A549 (cell line): ENCODE data around the gene IL1B. TPM values are rescaled to one million over a fixed set of nuclear protein-coding genes. Genes with fewer than 3 reads are reported as not detected.

Experiments used
- ATAC-seq, 2 experiments: fragments of 200-7000 bp in 1 of 2; fragments of >200 bp in 1 of 2; cut with Nextera tagmentation in 1 of 2; cut with Tn5 transposase in 1 of 2; 3 replicates each; pipeline versions ENCODE4 v1.8.0 to v1.9.1; 2018 to 2020; ENCODE audit warnings: mild to moderate bottlenecking in 1 of 2, moderate library complexity in 1 of 2
- CTCF ChIA-PET: fragments of 300-600 bp; sonication (Branson Sonifier 250); formaldehyde crosslinking; extraction: SDS; loops from one replicate; lab custom pipeline; 2021; ENCODE audit warnings: antibody characterized with exemption, inconsistent platforms; lab: Yijun Ruan, JAX
- POLR2A ChIA-PET: fragments of 350-600 bp; formaldehyde crosslinking; extraction: SDS; loops from one replicate; lab custom pipeline; 2021; ENCODE audit warnings: antibody characterized with exemption, inconsistent platforms; lab: Yijun Ruan, JAX
- DNase-seq, 2 experiments: peaks; one replicate each; pipeline versions ENCODE4 v3.0.0 to v3.0.0-alpha.2; 2011 to 2016; ENCODE audit warnings: low read depth in 1 of 2, low spot score in 1 of 2
- FAIRE-seq: peaks from 2 replicates; lab custom pipeline; 2011; peaks lifted over from hg19 to GRCh38; lab: Jason Lieb, UNC
- H3K27ac ChIP-seq, 2 experiments: fragments of >200 bp; sonication (Bioruptor Twin); formaldehyde crosslinking; 3 replicates each; pipeline ENCODE4 v1.5.1; 2016 to 2017
- H3K4me1 ChIP-seq: fragments of >200 bp; sonication (Bioruptor Twin); formaldehyde crosslinking; 3 replicates; pipeline ENCODE4 v1.6.1; 2016
- H3K4me2 ChIP-seq: fragments of >200 bp; sonication (Bioruptor Twin); formaldehyde crosslinking; 3 replicates; pipeline ENCODE4 v1.6.1; 2016
- H3K4me3 ChIP-seq: fragments of >200 bp; sonication (Bioruptor Twin); formaldehyde crosslinking; 3 replicates; pipeline ENCODE4 v1.5.1; 2016
- H3K9me3 ChIP-seq: fragments of >200 bp; sonication (Bioruptor Twin); formaldehyde crosslinking; 3 replicates; pipeline ENCODE4 v1.6.1; 2016
- CBX2 ChIP-seq: fragments of 200-600 bp; sonication (generic); IDR thresholded peaks from 2 replicates; pipeline ENCODE4 v1.6.1; 2016; ENCODE audit warnings: low read depth, mild to moderate bottlenecking, borderline replicate concordance
- CEBPB ChIP-seq, 2 experiments: fragments of >200 bp in 1 of 2; sonication (Bioruptor Twin) in 1 of 2; formaldehyde crosslinking in 1 of 2; IDR thresholded peaks; 2 replicates each; pipeline ENCODE4 v1.6.1; 2012 to 2016
- EHMT2 ChIP-seq: fragments of 200-600 bp; sonication (generic); IDR thresholded peaks from 2 replicates; pipeline ENCODE4 v1.6.1; 2016; ENCODE audit warnings: antibody characterized with exemption, low read depth, mild to moderate bottlenecking, moderate library complexity
- ESRRA ChIP-seq: fragments of 150-350 bp; IDR thresholded peaks from 2 replicates; pipeline ENCODE4 v1.6.1; 2014; ENCODE audit warnings: mild to moderate bottlenecking, low read length, borderline replicate concordance
- FOSL2 ChIP-seq, 2 experiments: fragments of 450-650 bp in 1 of 2; fragments of >200 bp in 1 of 2; sonication (Bioruptor Twin) in 1 of 2; formaldehyde crosslinking; IDR thresholded peaks; 2 replicates each; pipeline versions ENCODE4 v1.5.0 to v1.6.1; 2016 to 2020; ENCODE audit warnings: mild to moderate bottlenecking in 1 of 2, moderate library complexity in 1 of 2
- GATA3 ChIP-seq: IDR thresholded peaks from 2 replicates; pipeline ENCODE4 v1.6.1; 2012; ENCODE audit warnings: borderline replicate concordance
- HEYL ChIP-seq: fragments of 250-450 bp; sonication (Bioruptor Pico); IDR thresholded peaks from 2 replicates; pipeline ENCODE4 v1.8.0; 2021; ENCODE audit warnings: mild to moderate bottlenecking, moderate library complexity
- HOXB5 ChIP-seq: fragments of 250-450 bp; sonication (Bioruptor Pico); IDR thresholded peaks from 2 replicates; pipeline ENCODE4 v1.5.0; 2020; ENCODE audit warnings: mild to moderate bottlenecking, moderate library complexity
- JUN ChIP-seq, 2 experiments: fragments of >200 bp; sonication (Bioruptor Twin); formaldehyde crosslinking; IDR thresholded peaks; 2 replicates in 1 of 2; 3 replicates in 1 of 2; pipeline ENCODE4 v1.6.1; 2016 to 2017
- KDM1A ChIP-seq: fragments of 200-600 bp; sonication (generic); IDR thresholded peaks from 2 replicates; pipeline ENCODE4 v1.6.1; 2016; ENCODE audit warnings: low read depth, mild to moderate bottlenecking
- MAFK ChIP-seq: fragments of 450-650 bp; IDR thresholded peaks from 2 replicates; pipeline ENCODE4 v1.6.1; 2014; ENCODE audit not compliant: partially characterized antibody
- PHF8 ChIP-seq: fragments of 200-600 bp; sonication (generic); IDR thresholded peaks from 2 replicates; pipeline ENCODE4 v1.6.1; 2016; ENCODE audit warnings: low read depth, mild to moderate bottlenecking, antibody characterized with exemption, moderate library complexity, borderline replicate concordance
- POLR2A ChIP-seq: IDR thresholded peaks from 2 replicates; pipeline ENCODE4 v1.6.1; 2012; ENCODE audit warnings: mild to moderate bottlenecking, low read length
- POLR2AphosphoS2 ChIP-seq: conservative IDR thresholded peaks from 2 replicates; pipeline ENCODE4 v1.6.1; 2012; ENCODE audit warnings: low read length, improper control_type of control experiment, inconsistent platforms
- RARB ChIP-seq: fragments of 250-450 bp; sonication (Bioruptor Pico); IDR thresholded peaks from 2 replicates; pipeline ENCODE4 v1.8.0; 2021; ENCODE audit warnings: mild to moderate bottlenecking, moderate library complexity
- RCOR1 ChIP-seq: fragments of 150-350 bp; IDR thresholded peaks from 2 replicates; pipeline ENCODE4 v1.6.1; 2014; ENCODE audit warnings: antibody characterized with exemption, low read length, low read depth
- REST ChIP-seq: fragments of 200-600 bp; sonication (generic); IDR thresholded peaks from 2 replicates; pipeline ENCODE4 v1.6.1; 2016; ENCODE audit warnings: antibody characterized with exemption, mild to moderate bottlenecking, moderate library complexity
- RFX5 ChIP-seq: fragments of 450-650 bp; IDR thresholded peaks from 2 replicates; pipeline ENCODE4 v1.7.1; 2014; ENCODE audit warnings: antibody characterized with exemption, mild to moderate bottlenecking, moderate library complexity
- SMC3 ChIP-seq: fragments of >200 bp; sonication (Bioruptor Twin); formaldehyde crosslinking; IDR thresholded peaks from 3 replicates; pipeline ENCODE4 v1.6.1; 2018; ENCODE audit warnings: inconsistent platforms
- ZNF302 ChIP-seq: fragments of 250-450 bp; sonication (Bioruptor Pico); IDR thresholded peaks from 2 replicates; pipeline ENCODE4 v1.9.0; 2021; ENCODE audit warnings: inconsistent platforms, mild to moderate bottlenecking, moderate library complexity
- WGBS: methylation state at CpG from one replicate; pipeline ENCODE4 v1.1.6; 2017; ENCODE audit errors: missing lambda C conversion rate; 5-methylcytosine and 5-hydroxymethylcytosine counted together
- polyA plus RNA-seq, 4 experiments: library from polyadenylated mRNA; depleted of rRNA in 3 of 4; stranded (reverse); fragments of >200 nt; fragmentation: RNase III in 1 of 4; extraction: RNeasy Plus Mini Kit Qiagen cat#74134 plus additional on column Dnase treatment in 1 of 4; gene quantifications; 2 replicates in 3 of 4; 3 replicates in 1 of 4; pipeline ENCODE4 v1.2.3, GENCODE V29; 2011 to 2017
- TF ChIP-seq, protein P1 (sequence below): fragments of >200 bp; sonication (Bioruptor Twin); formaldehyde crosslinking; IDR thresholded peaks from 2 replicates; pipeline ENCODE4 v1.6.1; 2016

IL1B gene
- polyA plus RNA-seq, 2 of the 4 experiments (the other 2 are of a cell fraction), result 0.54 to 0.70 TPM

GRCh38 chr2:112811276-112811831, 25.2 kb downstream of the IL1B start:
- FAIRE-seq, result no peak
- ChIA-PET POLR2A (no interaction called here), CTCF (interaction anchor here (1.5 to 2.3 kb wide), 3 partner anchors 59 to 74 kb away, joined by 4 to 6 read pairs (median 5); no protein-coding TSS in a partner anchor)
- Histone ChIP-seq H3K4me2 (no peak overlapping the region), H3K4me1 (peaks cover 14% of the 10 kb centered on the region), H3K27ac (peak overlapping the region in 1 of 2 experiments; percentile 66; a peak in 3 of 6 replicates), H3K9me3 (0 out of 3 replicates have a peak, but pooled peaks cover 4% of the 10 kb centered on the region), H3K4me3 (no peak overlapping the region)
- TF ChIP-seq RARB, result no peak
- no peak for TF ChIP-seq JUN (IDR thresholded peaks at IDR 0.05)
- no peak for TF ChIP-seq EHMT2
- no peak for TF ChIP-seq PHF8
- 92% methylated on average over 3 of the region's 3 CpGs for WGBS
- no peak for DNase-seq
- no peak for ATAC-seq

DNA sequence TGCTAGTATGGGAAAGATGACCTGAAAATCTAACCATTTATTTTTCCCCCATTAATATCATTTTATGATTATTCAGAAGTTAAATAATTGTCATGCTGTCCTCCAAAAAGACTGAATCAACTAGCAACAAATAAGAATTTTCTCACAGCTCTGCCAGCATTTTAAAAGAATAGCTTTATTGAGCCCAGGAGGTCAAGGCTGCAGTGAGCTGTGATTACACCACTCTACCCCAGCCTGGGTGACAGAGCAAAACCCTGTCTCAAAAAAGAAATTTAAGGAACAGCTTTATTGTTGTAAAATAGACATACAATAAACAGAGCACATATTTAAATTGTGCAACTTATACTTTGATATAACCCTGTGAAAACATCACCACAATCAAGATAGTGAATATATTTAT, 27.5 kb downstream of the IL1B start:
- H3K4me2 ChIP-seq, result no peak overlapping the region
- no peak for DNase-seq
- ATAC-seq, result no peak
- no peak for FAIRE-seq
- no peak overlapping the region for H3K27ac ChIP-seq
- H3K4me1 ChIP-seq, result peaks cover 17% of the 10 kb centered on the region
- 0 out of 3 replicates have a peak, but pooled peaks cover 4% of the 10 kb centered on the region for H3K9me3 ChIP-seq
- POLR2A ChIA-PET, result no interaction called here
- no peak overlapping the region for H3K4me3 ChIP-seq
- CTCF ChIA-PET, result interaction anchor here (0.6 to 2.6 kb wide), 4 partner anchors 9 to 82 kb away, joined by 3 to 9 read pairs (median 4); no protein-coding TSS in a partner anchor
- TF ChIP-seq MAFK (no peak), SMC3 (no peak), POLR2A (no peak), ZNF302 (no peak), HEYL (no peak), CEBPB (IDR thresholded peaks at IDR 0.05) (no peak), ESRRA (no peak)

DNA sequence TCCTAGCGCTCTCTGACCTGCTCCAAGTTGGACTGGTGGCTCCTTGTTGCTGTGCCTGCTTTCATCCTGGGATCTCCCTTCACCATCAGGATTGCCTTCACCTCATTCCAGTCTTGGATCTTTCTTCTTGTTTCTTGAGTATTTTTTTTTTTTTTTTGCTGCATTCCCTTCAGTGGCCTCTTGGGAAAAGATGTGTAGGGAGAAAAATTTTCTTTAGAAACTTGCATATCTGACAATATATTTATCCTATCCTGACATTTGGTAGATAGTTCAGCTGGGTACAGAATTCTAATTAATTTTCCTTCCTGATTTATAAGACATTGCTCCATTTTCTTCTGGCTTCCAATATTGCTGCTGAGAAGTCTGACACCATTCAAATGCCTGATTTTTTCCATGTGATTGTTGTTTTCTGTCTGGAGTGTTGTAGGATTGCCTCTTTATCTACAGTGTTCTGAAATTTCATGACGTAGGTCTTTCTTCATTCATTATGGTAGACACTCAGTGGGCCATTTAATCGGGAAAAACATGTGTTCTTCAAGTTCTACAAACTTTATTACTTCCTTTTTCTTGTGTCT, 29.3 kb downstream of the IL1B start:
- TF ChIP-seq GATA3, result no peak
- TF ChIP-seq, all 56 proteins: peak for 0
- Histone ChIP-seq H3K4me2 (no peak overlapping the region), H3K9me3 (0 out of 3 replicates have a peak, but pooled peaks cover 4% of the 10 kb centered on the region), H3K4me1 (peaks cover 20% of the 10 kb centered on the region), H3K27ac (no peak overlapping the region), H3K4me3 (no peak overlapping the region)
- 87% methylated on average over 3 of the region's 3 CpGs for WGBS
- no peak for ATAC-seq
- no peak for DNase-seq
- ChIA-PET CTCF (interaction anchor here (2.6 kb wide), 1 partner anchor 58 kb away, joined by 9 read pairs; no protein-coding TSS in a partner anchor), POLR2A (no interaction called here)
- FAIRE-seq, result no peak

GRCh38 chr2:112805542-112805941, 31.0 kb downstream of the IL1B start:
- 0 out of 3 replicates have a peak, but pooled peaks cover 4% of the 10 kb centered on the region for H3K9me3 ChIP-seq
- CTCF ChIA-PET, result interaction anchor here (1.8 kb wide), 1 partner anchor 56 kb away, joined by 4 read pairs; no protein-coding TSS in a partner anchor
- POLR2A ChIA-PET, result no interaction called here
- H3K4me3 ChIP-seq, result no peak overlapping the region
- no peak overlapping the region for H3K27ac ChIP-seq
- TF ChIP-seq CBX2, result no peak
- 0 out of 2 replicates have a peak, but pooled peaks have one; percentile 12 for TF ChIP-seq POLR2A
- no peak overlapping the region for H3K4me2 ChIP-seq
- DNase-seq (no peak), ATAC-seq (no peak), FAIRE-seq (no peak)
- peaks cover 14% of the 10 kb centered on the region; the same call in 2 of the 3 replicates for H3K4me1 ChIP-seq
- 88% methylated on average over 11 of the region's 11 CpGs for WGBS

DNA sequence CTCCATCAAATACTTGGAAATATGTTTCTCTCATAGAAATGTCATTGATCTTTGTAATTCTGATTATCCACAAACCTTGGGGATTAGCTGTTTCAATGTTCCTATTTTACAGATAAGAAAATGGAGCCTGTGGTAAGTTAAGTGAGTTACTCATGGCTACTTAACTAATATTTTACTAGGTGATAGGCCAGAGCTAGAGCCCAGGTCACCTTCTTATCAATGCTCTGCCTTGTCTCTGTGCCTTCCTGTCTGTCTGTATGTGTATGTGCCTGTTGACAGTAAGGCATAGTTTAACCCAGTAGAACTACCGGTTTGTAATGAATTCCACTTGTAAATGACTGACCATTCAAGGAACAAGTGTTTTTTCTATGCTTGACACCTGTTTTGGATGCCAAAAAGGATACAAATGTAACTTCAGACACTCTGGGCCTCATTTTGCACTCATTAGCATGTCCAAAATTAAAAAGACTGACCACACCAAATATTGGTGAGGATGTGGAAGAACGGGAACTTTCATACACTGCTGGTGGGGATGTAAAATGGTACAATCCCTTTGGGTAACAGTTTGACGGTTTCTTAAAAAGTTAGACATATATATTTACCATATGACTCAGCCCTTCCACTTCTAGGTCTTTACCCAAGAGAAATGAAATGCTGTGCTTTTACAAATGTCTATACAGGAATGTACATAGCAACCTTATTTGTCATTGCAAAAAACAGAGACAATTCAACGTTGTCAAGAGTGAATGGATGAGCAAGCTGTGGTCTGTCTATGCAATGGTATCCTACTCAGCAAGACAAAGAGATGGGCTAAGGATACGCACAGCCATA, 32.7 kb downstream of the IL1B start:
- H3K27ac ChIP-seq, result peak overlapping the region; percentile 15 to 17; a peak in 3 of 6 replicates
- WGBS, result 20% methylated on average over 5 of the region's 5 CpGs
- ATAC-seq, result peak; percentile 93 to 94
- ChIA-PET CTCF (interaction anchor here (1.2 to 1.8 kb wide), 2 partner anchors 54 to 55 kb away, joined by 3 to 4 read pairs; no protein-coding TSS in a partner anchor), POLR2A (no interaction called here)
- FAIRE-seq, result no peak
- H3K9me3 ChIP-seq, result 0 out of 3 replicates have a peak, but pooled peaks cover 4% of the 10 kb centered on the region
- H3K4me2 ChIP-seq, result peak overlapping the region; percentile 23
- no peak overlapping the region for H3K4me3 ChIP-seq
- H3K4me1 ChIP-seq, result peaks cover 14% of the 10 kb centered on the region; the same call in 2 of the 3 replicates
- TF ChIP-seq HOXB5 (no peak), FOSL2 (IDR thresholded peaks at IDR 0.05) (no peak), FOSL2 (CRISPR knock-in tag; IDR thresholded peaks at IDR 0.05) (peak; percentile 76), REST (no peak), POLR2AphosphoS2 (no peak), RCOR1 (no peak), MAFK (peak; percentile 41), RFX5 (no peak), KDM1A (no peak)
- TF ChIP-seq, protein P1, sequence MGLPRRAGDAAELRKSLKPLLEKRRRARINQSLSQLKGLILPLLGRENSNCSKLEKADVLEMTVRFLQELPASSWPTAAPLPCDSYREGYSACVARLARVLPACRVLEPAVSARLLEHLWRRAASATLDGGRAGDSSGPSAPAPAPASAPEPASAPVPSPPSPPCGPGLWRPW, result no peak
- peak; percentile 55 to 81 for DNase-seq
